SK-N-MC (cell line): ENCODE results near the gene EPB41L3.

ENCODE experiments used
- EZH2 ChIP-seq: fragments of 200-600 bp; sonication (generic); IDR thresholded peaks from one replicate; pipeline ENCODE4 v1.6.1; 2017; ENCODE audit warnings: antibody characterized with exemption
- FOXP2 ChIP-seq: optimal IDR thresholded peaks from 2 replicates; pipeline ENCODE3; 2011; ENCODE audit warnings: mild to moderate bottlenecking, moderate library complexity; ENCODE audit not compliant: insufficient read depth; ENCODE audit errors: extremely low read length, control extremely low read depth
- POLR2AphosphoS5 ChIP-seq: IDR thresholded peaks from 2 replicates; pipeline ENCODE4 v1.6.1; 2012; ENCODE audit warnings: mild to moderate bottlenecking, low read depth, low read length, borderline replicate concordance

DNA sequence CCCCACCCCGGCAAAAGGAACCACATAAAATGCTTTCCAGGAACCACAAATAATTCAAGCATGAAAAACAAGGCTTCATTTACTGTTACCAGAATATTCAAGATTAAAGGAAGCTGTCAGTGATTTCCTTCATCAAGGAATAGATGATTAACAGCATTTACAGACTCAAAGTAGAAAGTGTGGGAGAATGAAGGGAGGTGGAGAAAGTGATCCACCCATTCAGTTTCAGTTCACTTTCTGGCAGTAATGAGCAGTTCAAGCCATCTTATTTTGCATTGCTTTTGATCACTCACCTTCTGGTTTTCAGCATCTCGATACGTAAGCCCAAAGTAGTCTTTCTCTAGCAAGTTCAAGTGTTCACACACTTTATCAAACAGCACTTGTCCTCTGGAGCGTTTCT, 99.0 kb downstream of the EPB41L3 start:
- no peak for TF ChIP-seq EZH2
- TF ChIP-seq POLR2AphosphoS5, result no peak
- TF ChIP-seq FOXP2, result no peak
